OCI-LY3 (cell line): ENCODE results near the gene GSE1.

Source experiments
- H2AFZ ChIP-seq: fragments of 200-600, 300-600 bp; shearing (Covaris generic); 2 replicates; pipeline ENCODE4 v1.6.0; 2014; ENCODE audit warnings: antibody characterized with exemption, low read depth, low read length
- H3K27ac ChIP-seq: fragments of 200-600, 300-600 bp; sonication (generic); 2 replicates; pipeline ENCODE4 v1.5.1; 2014; ENCODE audit warnings: mild to moderate bottlenecking, low read length, moderate library complexity, mixed read lengths
- H3K27me3 ChIP-seq: fragments of 200-600, 300-600 bp; sonication (generic); 2 replicates; pipeline ENCODE4 v1.6.1; 2014; ENCODE audit warnings: low read depth, low read length, mixed read lengths
- H3K36me3 ChIP-seq: fragments of 200-600, 300-600 bp; sonication (generic); replicated peaks from 2 replicates; pipeline ENCODE3; 2014; ENCODE audit warnings: low read depth, low read length, mixed read lengths
- H3K4me1 ChIP-seq: fragments of 300-600, 200-600 bp; sonication (generic); 2 replicates; pipeline ENCODE4 v1.6.1; 2014; ENCODE audit warnings: low read length, mixed read lengths
- H3K4me2 ChIP-seq: fragments of 200-600, 300-600 bp; sonication (generic); 2 replicates; pipeline ENCODE4 v1.6.1; 2014; ENCODE audit warnings: low read length, mixed read lengths
- H3K4me3 ChIP-seq: fragments of 300-600, 200-600 bp; sonication (generic); 2 replicates; pipeline ENCODE4 v1.5.1; 2014; ENCODE audit warnings: antibody characterized with exemption, mild to moderate bottlenecking, low read length, moderate library complexity
- H3K79me2 ChIP-seq: fragments of 300-600, 200-600 bp; shearing (Covaris generic); 2 replicates; pipeline ENCODE4 v1.6.1; 2014; ENCODE audit warnings: mild to moderate bottlenecking, low read length, mixed read lengths
- H3K9ac ChIP-seq: fragments of 300-600, 200-600 bp; shearing (Covaris generic); 2 replicates; pipeline ENCODE4 v1.6.0; 2014; ENCODE audit warnings: mild to moderate bottlenecking, low read length, moderate library complexity
- H3K9me3 ChIP-seq: fragments of 200-600, 300-600 bp; shearing (Covaris generic); 2 replicates; pipeline ENCODE4 v1.6.1; 2014; ENCODE audit warnings: low read length, mixed read lengths; ENCODE audit not compliant: insufficient read depth
- H4K20me1 ChIP-seq: fragments of 200-600, 300-600 bp; sonication (generic); 2 replicates; pipeline ENCODE4 v1.6.1; 2016; ENCODE audit warnings: low read length, mixed read lengths; ENCODE audit not compliant: insufficient read depth
- EZH2phosphoT487 ChIP-seq: fragments of 200-600 bp; shearing (Covaris generic); IDR thresholded peaks from 2 replicates; pipeline ENCODE4 v1.6.1; 2018; ENCODE audit warnings: antibody characterized with exemption, mixed run types, low read depth
- TF ChIP-seq, protein P1 (sequence below): fragments of 200-600, 300-600 bp; sonication (generic); IDR thresholded peaks from 2 replicates; pipeline ENCODE4 v1.5.1; 2014; ENCODE audit warnings: antibody characterized with exemption, low read length, low read depth

GSE1 gene

DNA sequence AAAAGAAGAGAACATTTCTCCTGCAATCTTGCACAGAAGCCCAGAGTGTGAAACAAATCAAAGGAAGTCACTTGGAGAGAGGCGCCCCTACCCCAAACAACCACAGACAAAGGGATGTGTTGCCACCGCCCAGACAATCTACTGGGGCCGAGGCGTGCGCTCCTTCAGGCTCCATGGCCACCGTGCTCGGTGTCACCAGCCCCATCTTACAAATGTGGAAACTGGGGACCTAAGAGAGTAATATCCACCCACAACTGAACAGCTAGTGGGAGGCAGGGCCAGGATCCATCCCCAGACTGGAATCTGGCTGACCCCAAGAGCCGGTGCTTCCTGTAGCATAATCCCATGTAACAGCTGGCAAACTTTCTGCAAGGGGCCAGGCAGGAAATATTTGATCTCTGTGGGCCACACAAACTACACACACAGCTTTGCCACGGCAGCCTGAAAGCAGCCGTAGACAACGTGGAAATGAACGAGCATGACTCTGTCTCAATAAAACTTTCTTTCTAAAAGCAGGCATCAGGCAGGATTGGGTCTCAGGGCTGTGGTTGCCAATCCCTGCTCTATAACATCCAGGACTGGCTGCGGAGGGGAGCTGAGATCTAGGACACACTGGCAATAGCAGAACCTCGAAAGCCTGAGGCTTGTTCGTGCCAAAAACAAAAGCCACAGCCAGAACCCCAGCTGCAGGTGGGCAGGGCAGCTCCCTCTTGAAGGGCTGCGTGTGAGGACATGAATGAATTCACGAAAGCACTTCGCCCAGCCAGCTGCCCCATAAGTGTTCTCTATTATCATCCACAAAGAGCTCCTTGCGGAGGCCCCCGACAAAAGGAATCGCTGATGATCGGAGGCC, 102.3 kb downstream of the GSE1 start:
- H3K27ac ChIP-seq = no peak overlapping the region
- no peak overlapping the region for H2AFZ ChIP-seq
- no peaks in the 10 kb centered on the region for H3K79me2 ChIP-seq
- 0 out of 2 replicates have a peak, but pooled peaks cover 5% of the 10 kb centered on the region for H4K20me1 ChIP-seq
- H3K4me2 ChIP-seq = no peak overlapping the region
- no peaks in the 10 kb centered on the region for H3K9me3 ChIP-seq
- no peaks in the 10 kb centered on the region for H3K36me3 ChIP-seq
- H3K9ac ChIP-seq = no peak overlapping the region
- no peaks in the 10 kb centered on the region for H3K4me1 ChIP-seq
- H3K4me3 ChIP-seq = no peak overlapping the region
- TF ChIP-seq, protein P1, sequence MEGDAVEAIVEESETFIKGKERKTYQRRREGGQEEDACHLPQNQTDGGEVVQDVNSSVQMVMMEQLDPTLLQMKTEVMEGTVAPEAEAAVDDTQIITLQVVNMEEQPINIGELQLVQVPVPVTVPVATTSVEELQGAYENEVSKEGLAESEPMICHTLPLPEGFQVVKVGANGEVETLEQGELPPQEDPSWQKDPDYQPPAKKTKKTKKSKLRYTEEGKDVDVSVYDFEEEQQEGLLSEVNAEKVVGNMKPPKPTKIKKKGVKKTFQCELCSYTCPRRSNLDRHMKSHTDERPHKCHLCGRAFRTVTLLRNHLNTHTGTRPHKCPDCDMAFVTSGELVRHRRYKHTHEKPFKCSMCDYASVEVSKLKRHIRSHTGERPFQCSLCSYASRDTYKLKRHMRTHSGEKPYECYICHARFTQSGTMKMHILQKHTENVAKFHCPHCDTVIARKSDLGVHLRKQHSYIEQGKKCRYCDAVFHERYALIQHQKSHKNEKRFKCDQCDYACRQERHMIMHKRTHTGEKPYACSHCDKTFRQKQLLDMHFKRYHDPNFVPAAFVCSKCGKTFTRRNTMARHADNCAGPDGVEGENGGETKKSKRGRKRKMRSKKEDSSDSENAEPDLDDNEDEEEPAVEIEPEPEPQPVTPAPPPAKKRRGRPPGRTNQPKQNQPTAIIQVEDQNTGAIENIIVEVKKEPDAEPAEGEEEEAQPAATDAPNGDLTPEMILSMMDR = no peak
- no peak for TF ChIP-seq EZH2phosphoT487
- peaks cover 34% of the 10 kb centered on the region for H3K27me3 ChIP-seq

DNA sequence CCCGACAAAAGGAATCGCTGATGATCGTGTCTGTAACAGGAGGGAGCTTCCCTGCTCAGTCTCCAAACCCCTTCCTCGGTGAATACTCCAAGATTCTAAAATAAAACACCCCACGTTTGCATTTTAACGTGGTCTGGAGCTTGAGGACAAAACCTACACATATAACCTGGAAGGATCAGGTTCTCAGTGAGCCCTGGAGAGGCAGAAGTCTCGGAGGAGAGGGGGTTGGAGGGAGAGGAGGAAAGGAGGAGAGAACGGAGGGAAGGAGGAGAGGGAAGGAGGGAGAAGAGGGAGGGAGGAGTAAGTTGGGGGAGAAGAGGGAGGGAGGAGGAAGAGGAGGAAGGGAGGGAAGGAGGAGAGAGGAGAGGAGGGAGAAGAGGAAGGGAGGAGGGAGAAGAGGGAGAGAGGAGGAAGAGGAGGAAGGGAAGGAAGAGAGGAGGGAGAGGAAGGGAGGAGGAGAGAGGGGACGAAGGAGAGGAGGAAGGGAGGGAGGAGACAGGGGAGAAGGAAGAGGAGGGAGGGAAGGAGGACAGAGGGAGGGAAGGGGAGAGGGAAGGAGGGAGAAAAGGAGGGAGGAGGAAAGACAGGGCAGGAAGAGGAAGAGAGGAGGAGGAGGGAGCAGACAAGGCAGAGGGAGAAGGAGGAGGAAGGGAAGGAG, 103.0 kb downstream of the GSE1 start:
- no peak overlapping the region for H3K4me2 ChIP-seq
- H4K20me1 ChIP-seq = 0 out of 2 replicates have a peak, but pooled peaks cover 5% of the 10 kb centered on the region
- peaks cover 34% of the 10 kb centered on the region for H3K27me3 ChIP-seq
- H3K27ac ChIP-seq = no peak overlapping the region
- H3K36me3 ChIP-seq = no peaks in the 10 kb centered on the region
- H3K9ac ChIP-seq = no peak overlapping the region
- H3K4me1 ChIP-seq = no peaks in the 10 kb centered on the region
- no peak overlapping the region for H3K4me3 ChIP-seq
- no peak overlapping the region for H2AFZ ChIP-seq
- TF ChIP-seq, protein P1 = no peak
- no peak for TF ChIP-seq EZH2phosphoT487
- no peaks in the 10 kb centered on the region for H3K79me2 ChIP-seq
- H3K9me3 ChIP-seq = no peaks in the 10 kb centered on the region

DNA sequence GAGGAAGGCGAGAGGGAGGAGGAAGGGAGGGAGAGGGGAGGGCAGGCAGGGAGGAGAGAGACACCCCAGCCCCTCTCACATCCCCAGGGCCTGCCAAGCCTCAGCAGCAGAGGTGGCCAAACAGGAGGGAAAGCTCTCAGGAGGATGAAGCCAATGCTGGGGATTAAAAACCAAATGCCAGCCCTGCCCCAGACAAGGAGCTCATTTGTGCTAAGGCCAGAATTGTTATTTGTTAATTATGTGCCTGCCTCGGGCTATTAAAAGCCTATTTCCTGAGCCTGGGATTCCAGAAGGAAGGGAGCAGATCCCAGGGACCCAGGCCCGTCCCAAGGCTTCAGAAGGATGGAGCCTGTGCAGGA, 103.5 kb downstream of the GSE1 start:
- Histone ChIP-seq H3K4me1 (no peaks in the 10 kb centered on the region), H3K27me3 (peaks cover 33% of the 10 kb centered on the region), H3K9ac (no peak overlapping the region), H3K9me3 (no peaks in the 10 kb centered on the region), H3K79me2 (no peaks in the 10 kb centered on the region), H3K27ac (no peak overlapping the region), H4K20me1 (0 out of 2 replicates have a peak, but pooled peaks cover 5% of the 10 kb centered on the region), H3K36me3 (no peaks in the 10 kb centered on the region), H3K4me2 (no peak overlapping the region), H2AFZ (no peak overlapping the region), H3K4me3 (no peak overlapping the region)
- TF ChIP-seq, protein P1 = no peak
- TF ChIP-seq EZH2phosphoT487 = no peak
